ENCODE data around the gene FLOT2. TPM values are rescaled to one million over a fixed set of nuclear protein-coding genes. Genes with fewer than 3 reads are reported as not detected.

FLOT2 gene
- total and polyA plus RNA-seq, 10 of the 15 experiments (the other 5 are each of a cell fraction or from before 2014, with no cell fraction given): 56.8 to 302 (median 149) TPM

DNA sequence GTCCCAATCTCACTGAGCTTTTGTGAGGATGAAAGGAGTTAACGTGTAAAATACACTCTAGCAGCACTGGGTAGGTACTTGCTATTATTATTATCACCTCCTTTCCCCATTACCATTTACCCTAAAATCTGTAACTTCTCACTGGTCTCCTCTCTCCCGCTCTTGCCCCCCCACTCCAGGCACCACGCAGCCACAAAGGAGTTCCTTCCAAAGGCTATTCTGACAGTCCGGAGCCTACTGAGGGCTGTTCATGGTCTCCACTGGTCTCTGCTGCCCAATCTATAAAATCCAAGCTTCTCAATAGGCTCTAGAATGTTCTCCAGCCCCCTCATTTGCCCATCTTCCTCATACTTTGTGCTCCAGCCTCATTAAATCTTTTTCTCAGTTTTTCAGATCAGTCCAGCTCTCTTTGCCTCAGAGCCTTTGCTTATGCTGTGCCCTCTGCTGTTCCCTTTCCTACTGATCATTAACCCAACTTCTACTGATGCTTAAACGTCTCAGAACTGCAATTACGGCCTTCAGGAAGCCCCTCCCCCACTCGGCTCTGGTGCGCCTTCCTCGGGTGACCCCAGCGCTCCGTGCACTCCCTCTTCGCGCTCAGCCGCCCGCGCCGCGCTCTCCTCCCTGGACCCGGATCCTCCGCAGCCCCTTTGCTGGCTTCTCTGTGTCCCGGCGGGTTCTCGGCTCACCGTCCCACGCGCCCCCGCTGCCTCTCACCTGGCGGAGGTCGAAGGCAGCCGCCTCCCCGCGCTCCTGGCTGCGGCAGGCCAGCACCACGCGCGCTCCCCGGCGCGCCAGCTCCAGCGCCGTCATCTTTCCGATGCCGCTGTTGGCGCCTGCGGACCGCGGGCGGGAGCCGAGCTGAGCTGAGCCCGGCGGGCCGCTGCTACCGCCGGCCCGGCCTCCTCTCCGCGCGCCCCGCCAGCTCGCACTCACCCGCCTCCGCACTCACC is 4.6 kb upstream of the FLOT2 start (continued):
- TF ChIP-seq CUX1 (IDR thresholded peaks at IDR 0.05; ENCODE audit: insufficient replicate concordance, low read depth, low read length): no peak
- no peak for TF ChIP-seq WRNIP1 (IDR thresholded peaks at IDR 0.05; ENCODE audit: borderline replicate concordance, low read depth, low read length)
- no peak for TF ChIP-seq HDAC2 (IDR thresholded peaks at IDR 0.05)
- TF ChIP-seq E2F4 (IDR thresholded peaks at IDR 0.05; ENCODE audit: low read depth, low read length): no peak
- no peak for TF ChIP-seq E4F1 (IDR thresholded peaks at IDR 0.05; ENCODE audit: borderline replicate concordance, partially characterized antibody)
- TF ChIP-seq MTA2 (IDR thresholded peaks at IDR 0.05; ENCODE audit: low read depth): 0 out of 2 replicates have a peak, but pooled peaks have one; percentile 36
- no peak for TF ChIP-seq KAT2A (conservative IDR thresholded peaks at IDR 0.05; ENCODE audit: control insufficient read depth, low read depth, low read length)
- TF ChIP-seq NR2F1 (conservative IDR thresholded peaks at IDR 0.05): peak; percentile 54
- TF ChIP-seq PML (IDR thresholded peaks at IDR 0.05; ENCODE audit: low read length): peak; percentile 37; the same call in 1 of the 2 replicates
- TF ChIP-seq MEF2B (IDR thresholded peaks at IDR 0.05; ENCODE audit: partially characterized antibody, poor library complexity, severe bottlenecking): no peak
- TF ChIP-seq HDGF (IDR thresholded peaks at IDR 0.05): peak; percentile 50
- TF ChIP-seq SRF (IDR thresholded peaks at IDR 0.05; ENCODE audit: low read depth in 2 of 2, low read length in 2 of 2): no peak
- no peak for TF ChIP-seq GABPA (IDR thresholded peaks at IDR 0.05; ENCODE audit: low read depth)
- no peak for TF ChIP-seq PKNOX1 (IDR thresholded peaks at IDR 0.05)
- TF ChIP-seq IRF3 (IDR thresholded peaks at IDR 0.05): no peak
- peak; percentile 87 for TF ChIP-seq NBN (IDR thresholded peaks at IDR 0.05)
- no peak for TF ChIP-seq IRF4 (IDR thresholded peaks at IDR 0.05; ENCODE audit: low read depth, low read length)
- TF ChIP-seq RFX5 (IDR thresholded peaks at IDR 0.05; ENCODE audit: low read depth, low read length): no peak
- no peak for TF ChIP-seq BMI1 (IDR thresholded peaks at IDR 0.05; ENCODE audit: borderline replicate concordance)

All from GM12878 (cell line).